Activated gamma-delta T cell treated with Interleukin-2 at 50 U/mL for 16 hours (primary cell): ENCODE measurements around the gene CD7.

Experiments
- DNase-seq: peaks from one replicate; pipeline ENCODE4 v3.0.0-alpha.2; 2020

The CD7 gene

GRCh38 chr17:82328141-82328993 lies 11.0 kb upstream of the CD7 start:
- DNase-seq: no peak

GRCh38 chr17:82327757-82328140 lies 10.3 kb upstream of the CD7 start:
- no peak for DNase-seq

GRCh38 chr17:82327289-82327688 lies 9.9 kb upstream of the CD7 start:
- no peak for DNase-seq

- no peak for DNase-seq
Measured at GRCh38 chr17:82325286-82326180, 8.1 kb upstream of the CD7 start.

- DNase-seq: no peak
Measured at GRCh38 chr17:82324566-82325285, 7.3 kb upstream of the CD7 start.

- DNase-seq: no peak
Measured at GRCh38 chr17:82323514-82324234, 6.3 kb upstream of the CD7 start.

GRCh38 chr17:82322526-82323453 lies 5.4 kb upstream of the CD7 start:
- DNase-seq: no peak

- no peak for DNase-seq
Measured at GRCh38 chr17:82321947-82322466, 4.6 kb upstream of the CD7 start.

- peak; percentile 59 for DNase-seq
Measured at GRCh38 chr17:82320956-82321927, 3.8 kb upstream of the CD7 start.

GRCh38 chr17:82320140-82320840 lies 2.9 kb upstream of the CD7 start:
- no peak for DNase-seq

- no peak for DNase-seq
Measured at GRCh38 chr17:82319619-82320062, 2.2 kb upstream of the CD7 start.

- DNase-seq: no peak
Measured at GRCh38 chr17:82318772-82319606, 1.6 kb upstream of the CD7 start.

GRCh38 chr17:82318169-82318498 lies 726 bp upstream of the CD7 start:
- DNase-seq: no peak

GRCh38 chr17:82316651-82317393 lies 586 bp downstream of the CD7 start:
- no peak for DNase-seq

GRCh38 chr17:82315703-82316358 lies 1.6 kb downstream of the CD7 start:
- peak; percentile 59 for DNase-seq

GRCh38 chr17:82314727-82315605 lies 2.4 kb downstream of the CD7 start:
- no peak for DNase-seq
